GM21737 (cell line): Measurements from ENCODE around the gene CNIH3.
A peak's percentile ranks its signal among the peaks of the same experiment; 100 is the strongest.
"Not testable (repeated sequence)": the region's sequence is repeated elsewhere in the genome, so short reads cannot be mapped to it uniquely, and the experiment has no call there.

Experiments
- ATAC-seq: cut with Tn5 transposase; IDR thresholded peaks from one replicate; pipeline ENCODE4 v1.9.1; 2021; ENCODE audit warnings: mild to moderate bottlenecking, moderate library complexity; ENCODE audit not compliant: unreplicated experiment

CNIH3 gene

DNA sequence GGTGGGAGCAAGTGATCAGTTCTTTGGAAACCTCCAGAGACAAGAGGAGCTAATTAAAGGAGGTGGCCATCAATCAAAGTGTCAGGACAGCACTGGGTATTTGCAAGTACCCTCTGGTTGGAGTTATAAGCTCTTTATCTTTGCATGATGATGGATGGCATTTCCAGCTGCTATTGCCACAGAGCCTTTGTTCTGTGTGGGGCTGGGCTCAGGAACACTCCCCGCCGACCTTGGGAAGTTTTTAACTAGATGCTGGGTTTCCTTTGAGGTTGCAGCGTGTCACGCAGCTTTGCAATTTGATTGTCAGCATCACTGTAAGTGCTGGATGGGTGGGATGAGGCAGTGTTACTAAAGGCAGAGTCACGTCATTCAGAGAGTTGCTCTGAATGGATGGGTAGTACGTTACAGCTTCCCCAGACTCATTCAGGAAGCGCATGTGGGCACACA, 68.9 kb downstream of the CNIH3 start:
- ATAC-seq, result no peak

DNA sequence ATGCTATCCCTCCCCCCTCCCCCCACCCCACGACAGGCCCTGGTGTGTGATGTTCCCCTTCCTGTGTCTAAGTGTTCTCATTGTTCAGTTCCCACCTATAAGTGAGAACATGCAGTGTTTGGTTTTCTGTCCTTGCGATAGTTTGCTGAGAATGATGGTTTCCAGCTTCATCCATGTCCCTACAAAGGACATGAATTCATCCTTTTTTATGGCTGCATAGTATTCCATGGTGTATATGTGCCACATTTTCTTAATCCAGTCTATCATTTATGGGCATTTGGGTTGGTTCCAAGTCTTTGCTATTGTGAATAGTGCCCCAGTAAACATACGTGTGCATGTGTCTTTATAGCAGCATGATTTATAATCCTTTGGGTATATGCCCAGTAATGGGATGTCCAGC, 70.0 kb downstream of the CNIH3 start:
- ATAC-seq, result not testable (repeated sequence)

DNA sequence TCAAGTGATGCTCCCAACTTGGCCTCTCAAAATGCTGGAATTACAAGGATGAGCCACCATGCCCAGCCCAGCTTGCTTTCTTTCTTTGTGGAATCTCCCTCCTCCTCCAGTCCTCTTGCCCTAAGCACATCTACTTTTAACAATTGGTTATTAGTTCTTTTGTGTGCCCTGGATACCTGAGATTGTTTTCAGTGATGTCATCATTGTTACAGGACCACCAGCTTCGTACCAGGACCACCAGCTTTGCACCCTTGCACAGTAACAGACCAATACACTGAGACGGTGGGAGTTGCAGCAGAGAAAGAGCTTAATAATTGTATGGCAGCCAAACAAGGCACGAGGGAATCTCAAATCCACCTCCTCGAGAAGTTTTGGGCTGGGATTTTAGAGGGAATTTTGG, 71.3 kb downstream of the CNIH3 start:
- ATAC-seq, result no peak

DNA sequence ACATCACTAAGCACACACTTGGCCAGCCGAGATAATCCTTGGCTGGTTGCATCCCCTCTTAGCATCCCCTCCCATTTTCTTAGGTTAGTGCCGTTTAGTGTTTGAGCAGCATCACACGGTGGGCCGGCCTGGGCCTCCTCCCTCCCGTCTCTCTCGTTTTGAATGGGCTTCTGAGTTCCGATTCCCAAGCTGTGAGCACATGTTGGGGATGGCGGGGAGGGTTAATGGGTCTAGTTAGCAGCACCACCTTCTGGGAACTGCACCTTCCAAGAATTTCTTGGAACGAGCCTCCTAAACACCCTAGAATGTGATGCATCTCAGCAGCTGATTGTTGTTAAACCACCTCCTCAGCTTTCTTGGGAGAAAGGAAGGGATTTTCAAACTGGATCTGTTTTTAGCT, 73.3 kb downstream of the CNIH3 start:
- no peak for ATAC-seq

DNA sequence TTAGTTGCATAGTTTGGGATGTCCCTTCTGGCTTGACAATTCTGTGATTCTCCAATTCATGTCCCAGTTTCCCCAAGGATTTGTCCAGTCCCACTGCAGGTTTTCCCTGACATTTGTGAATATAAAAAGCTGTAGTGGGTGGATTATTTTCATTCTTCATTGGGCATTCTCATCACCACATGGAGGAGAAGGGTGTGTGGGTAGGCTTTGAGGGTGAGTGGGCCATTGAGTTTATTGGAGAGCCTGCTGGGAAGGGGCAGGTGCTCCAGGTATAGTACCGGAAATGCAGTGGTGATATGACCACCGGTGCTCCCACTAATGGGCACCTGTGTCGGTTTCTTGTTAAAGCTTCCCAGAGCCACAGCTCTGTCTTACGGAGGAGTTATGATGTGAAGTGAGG, 74.5 kb downstream of the CNIH3 start:
- ATAC-seq, result no peak

DNA sequence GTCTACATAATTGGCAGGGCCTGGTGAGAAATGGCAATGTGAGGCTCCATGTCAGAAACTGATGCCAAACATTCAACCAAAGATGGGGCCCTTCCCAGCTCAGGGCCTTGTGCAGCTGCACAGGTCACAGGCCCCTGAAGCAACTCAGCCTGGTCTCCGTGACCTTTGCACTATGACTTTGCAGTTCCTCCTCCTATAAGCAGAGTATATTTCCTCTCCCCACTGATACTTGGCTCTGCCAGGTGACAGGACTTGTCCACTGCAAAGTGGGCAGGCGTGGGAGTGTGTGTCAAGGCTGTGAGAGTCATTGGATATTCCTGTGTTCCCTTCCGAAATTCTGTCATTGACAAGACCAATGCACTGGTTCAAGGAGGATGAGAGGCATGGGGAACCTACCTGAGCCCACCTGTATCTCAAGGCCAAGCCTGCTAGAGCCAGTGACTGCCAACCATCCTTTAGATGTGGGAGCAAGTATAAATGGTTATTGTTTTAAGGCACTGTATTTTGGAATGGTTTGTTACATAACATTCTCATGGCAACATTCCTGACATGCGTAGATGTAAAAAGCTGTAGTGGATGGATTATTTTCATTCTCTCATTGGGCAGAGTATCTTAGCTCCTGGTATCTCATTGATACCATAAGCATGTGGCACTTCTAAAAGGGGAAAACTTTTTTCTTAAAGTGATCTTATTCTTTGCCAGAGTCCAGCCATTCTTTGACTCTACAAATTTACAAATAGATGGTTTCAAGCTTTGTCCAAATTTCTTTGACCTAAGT, 75.2 kb downstream of the CNIH3 start:
- ATAC-seq, result no peak

DNA sequence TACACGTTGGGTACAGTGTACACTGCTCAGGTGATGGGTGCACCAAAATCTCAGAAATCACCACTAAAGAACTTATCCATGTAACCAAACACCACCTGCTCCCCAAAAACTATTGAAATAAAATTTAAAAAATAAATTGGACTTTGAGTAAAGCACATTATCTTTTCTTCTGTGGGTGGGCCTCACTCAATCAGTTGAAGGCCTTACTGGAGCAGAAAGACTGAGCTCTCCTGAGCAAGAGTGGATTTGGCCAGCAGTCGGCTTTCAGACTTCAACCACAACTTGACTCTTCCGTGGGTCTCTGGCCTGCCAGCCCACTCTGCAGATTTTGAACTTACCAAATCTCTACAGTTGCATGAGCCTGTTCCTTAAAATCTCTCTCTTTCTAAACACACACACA, 78.9 kb downstream of the CNIH3 start:
- ATAC-seq, result no peak

DNA sequence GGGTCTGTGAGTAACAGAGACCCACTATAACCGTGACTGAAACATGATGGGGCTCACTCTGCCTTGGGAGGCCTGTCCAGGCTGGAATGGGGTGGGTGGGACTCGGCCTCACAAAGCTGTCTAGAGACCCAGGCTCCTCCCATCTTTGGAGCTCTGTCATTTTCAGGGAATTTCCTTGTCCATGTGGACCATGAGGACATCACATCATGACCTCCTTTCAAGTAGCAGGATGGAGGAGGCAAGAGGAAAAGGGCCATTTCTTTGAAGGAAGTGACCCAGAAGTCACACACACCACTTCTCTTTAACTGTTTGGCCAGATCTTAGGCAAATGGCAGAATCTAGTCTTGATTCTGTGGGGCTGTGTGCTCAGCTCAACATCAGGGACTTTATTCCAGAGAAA, 79.9 kb downstream of the CNIH3 start:
- ATAC-seq, result no peak

DNA sequence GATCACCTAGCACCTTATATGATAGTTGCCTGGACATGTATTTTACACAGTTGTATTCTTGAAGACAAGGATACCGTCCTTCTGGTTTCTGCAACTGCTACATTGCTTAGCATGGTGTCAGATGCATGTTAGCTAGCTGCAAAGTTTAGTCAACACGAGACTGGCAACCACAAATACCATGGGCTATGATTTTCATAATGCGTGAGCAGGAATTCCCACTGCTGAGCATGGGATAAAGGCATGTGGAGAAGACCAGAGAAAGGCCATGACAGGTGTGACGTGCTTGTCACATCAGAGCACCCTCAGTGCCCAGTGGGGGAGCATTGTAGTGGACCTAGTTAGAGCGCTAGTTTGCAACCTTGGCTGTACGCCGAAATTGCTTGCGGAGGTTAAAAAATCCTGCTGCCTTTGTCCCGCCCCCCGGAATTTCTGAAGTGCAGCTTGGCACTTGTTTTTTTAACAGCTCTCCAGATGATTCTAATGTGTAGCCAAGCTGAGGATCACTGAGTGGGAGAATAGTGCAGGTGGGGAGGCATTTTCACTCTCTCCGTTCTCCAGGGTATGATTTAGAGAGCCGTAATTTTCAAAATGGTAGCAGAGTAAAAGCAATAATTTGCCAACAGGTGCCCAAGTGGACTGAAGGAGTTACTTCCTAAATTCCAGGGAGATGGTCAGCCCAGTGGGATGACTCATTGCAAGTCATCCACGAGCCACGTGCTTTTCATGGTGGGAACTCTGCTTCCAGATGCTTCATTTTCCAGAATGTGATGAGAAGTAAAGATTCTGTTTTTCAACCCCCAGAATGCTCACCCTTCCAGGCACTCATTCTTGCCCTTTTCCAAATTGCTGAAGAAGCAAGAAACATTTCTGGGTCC, 81.0 kb downstream of the CNIH3 start:
- ATAC-seq, result no peak

DNA sequence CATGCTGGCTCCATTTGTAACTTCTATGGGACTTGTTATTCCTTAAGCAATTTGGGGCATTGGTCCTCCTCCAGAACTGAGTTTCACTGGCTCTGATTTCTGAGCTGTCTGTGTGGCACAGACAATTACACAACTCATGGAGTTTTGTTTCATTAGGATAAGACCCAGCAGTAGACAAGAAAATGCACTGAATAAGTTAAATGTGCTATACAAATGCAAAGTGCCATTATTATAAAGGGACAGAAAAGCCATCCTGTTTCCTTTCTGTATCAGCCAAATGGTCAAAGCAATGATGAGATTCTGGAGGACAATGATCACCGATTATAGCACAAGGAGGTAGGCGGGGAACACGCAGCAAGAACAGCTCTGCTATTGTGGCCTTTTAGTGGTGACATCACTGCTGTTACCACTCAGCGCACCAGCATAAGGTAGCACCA, 81.9 kb downstream of the CNIH3 start:
- ATAC-seq, result no peak

DNA sequence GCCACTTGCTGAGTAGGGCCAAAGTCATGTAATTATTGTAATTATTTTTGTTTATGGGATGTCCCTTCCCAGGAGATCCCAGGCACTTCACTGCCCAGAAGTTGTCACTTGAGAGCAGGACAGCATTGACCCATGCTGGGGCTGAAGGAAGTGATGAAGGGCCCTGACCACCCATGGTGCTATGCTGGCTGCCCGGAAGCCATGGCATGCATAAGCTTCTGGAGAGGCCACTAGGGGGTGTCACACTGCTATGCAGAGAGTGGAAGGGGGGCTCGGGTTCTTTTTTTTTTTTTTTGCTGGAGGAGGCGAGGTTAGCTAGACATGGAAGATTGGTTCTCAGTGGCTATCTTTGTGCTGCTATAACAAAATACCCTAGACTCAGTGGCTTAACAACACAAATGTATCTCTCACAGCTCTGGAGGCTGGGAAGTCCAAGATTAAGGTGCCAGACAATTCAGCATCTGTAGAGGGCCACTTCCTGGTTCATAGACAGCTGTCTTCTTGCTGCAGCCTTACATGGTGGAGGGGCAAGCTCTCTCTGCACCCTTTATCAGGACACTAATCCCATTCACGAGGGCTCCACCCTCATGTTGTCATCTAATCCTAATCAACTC, 84.9 kb downstream of the CNIH3 start:
- ATAC-seq, result peak; percentile 55

DNA sequence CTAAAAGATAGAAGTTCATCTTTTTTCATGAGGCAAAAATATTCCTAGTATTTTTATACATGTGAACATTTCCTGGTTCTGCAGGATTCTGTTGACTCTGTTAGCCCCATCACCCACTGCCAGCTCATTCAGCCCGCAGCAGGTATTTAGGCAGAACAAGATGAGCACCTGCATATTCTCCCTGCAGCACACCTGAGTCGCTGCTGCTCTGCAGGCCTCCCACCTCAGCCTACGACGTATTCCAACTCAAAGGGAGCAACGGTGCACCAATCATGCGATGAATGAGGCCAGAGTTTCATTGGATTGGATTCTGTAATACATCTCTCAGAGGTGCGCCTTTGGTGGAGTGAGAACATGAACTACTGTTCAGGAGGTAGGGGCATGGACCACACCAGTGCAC, 87.6 kb downstream of the CNIH3 start:
- no peak for ATAC-seq

DNA sequence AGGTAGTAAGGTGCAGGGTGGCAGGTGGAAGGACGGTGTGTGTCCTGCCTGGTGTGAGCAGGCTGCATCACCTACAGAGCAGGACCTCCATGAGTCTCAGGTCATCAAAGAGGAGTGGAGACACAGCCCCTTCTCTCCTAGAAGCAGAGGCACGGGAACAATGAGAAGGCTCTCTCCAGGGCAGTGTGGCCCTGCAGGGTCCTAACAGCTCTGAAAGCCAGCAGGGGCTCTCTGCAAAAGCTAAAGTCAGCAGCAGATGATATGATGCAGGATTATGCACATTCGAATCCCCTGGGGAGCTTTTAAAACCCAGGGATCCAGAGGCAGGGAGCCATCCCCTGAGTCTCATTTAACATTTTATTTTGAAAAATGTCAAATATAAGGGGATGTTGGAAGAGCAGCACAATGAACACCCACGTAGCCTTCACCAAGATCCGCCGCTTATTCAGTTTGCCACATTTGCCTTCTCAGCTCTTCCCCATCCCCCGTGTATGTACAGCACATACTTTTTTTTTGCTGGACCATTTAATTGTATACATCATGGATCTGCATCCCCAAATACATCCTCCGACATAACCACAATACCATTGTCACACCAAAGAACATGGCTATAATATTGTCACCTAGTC, 88.1 kb downstream of the CNIH3 start:
- ATAC-seq, result no peak

DNA sequence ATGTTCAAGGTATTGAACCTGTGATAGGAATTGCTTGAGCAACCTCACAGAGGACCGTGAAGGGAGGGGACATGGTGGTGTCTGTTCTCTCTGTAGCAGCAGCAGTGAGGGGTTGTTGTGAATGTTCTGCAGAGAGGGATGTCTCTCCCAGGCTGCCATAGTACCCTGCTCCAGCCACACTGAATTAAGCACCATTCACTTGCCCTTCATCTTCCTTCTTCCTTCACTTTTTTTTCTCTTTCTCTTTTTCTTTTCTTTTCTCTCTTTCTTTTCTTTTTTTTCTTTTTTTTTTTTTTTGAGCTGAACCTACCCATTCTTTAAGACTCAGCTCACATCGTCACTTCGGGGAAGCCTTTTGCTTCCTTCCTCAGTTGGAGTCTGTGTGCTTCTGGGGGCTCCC, 89.5 kb downstream of the CNIH3 start:
- ATAC-seq, result no peak

DNA sequence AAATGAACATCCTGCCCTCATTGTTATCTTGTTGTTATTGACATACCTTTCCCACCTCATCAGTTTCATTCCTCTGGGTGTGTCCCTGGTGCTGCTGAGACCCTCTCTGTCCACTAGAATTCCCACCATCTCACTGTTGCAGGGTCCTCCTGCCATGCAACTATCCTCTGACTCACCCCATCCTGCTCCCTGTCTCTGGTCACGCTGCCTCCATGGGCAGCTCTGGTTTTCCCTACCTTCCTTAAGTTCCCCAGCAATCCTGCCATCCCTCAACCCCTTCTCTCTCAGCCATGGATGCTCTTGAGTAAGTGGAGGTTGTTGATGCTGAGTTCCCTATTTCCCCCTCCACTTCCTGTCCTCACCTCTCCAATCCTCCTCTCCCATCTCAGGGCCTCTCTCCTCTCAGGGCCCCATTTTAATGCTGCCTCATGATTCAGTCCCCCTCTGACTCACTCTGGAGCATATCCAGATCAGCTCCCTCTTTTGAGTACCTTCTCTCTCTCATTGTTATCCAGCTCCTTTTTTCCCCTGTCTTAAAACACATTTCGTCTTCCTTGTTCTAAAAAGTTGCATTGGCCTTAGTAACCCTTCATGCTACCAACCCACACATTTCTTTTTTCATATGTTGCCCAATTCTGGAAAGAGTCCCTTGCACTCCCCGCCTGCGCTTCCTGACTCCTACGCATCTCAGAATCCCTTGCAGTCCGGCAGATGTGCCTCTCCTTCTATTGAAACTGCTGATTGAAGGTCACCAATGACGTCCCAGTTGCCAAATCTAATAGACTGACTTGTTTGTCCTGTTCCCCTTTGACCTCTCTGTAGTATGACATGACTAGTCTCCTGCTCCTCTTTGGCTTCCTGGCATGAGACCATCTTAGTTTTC, 92.0 kb downstream of the CNIH3 start:
- ATAC-seq, result no peak

DNA sequence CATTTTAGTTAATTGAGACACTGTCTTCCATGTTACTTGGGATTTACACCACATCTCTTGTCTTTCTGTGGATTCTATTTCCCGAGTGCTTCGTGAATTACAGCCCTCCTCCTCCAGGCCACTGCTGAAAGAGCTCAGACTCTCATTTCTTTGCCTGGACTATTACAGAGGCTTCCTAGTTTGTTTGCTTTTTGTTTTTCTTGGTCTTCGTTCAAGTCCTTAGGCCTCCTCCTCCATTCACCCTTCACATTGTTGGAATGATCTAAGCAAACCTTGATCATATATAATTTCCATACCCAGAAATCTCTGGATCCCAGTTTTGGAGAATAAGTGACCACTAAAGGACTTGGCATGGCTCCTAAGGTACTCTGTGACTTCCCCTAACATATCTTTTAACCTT, 94.1 kb downstream of the CNIH3 start:
- no peak for ATAC-seq

DNA sequence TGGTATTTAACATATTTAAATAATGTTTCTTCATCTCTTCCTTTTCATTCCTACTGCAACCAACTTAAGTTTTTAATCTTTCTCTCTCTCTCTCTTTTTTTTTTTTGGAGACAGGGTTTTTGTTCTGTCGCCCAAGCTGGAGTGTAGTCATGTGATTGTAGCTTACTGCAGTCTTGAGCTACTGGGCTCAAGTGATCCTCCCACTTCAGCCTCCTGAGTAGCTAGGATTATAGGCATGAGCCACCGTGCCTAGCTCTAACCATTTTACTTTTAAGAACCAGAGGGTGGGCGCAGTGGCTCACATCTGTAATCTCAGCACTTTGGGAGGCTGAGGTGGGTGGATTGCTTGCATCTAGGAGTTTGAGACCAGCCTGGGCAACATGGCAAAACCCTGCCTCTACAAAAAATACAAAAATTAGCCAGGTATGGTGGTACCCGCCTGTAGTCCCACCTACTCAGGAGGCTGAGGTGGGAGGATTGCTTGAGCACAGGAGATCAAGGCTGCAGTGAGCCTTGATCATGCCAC, 95.2 kb downstream of the CNIH3 start:
- not testable (repeated sequence) for ATAC-seq

DNA sequence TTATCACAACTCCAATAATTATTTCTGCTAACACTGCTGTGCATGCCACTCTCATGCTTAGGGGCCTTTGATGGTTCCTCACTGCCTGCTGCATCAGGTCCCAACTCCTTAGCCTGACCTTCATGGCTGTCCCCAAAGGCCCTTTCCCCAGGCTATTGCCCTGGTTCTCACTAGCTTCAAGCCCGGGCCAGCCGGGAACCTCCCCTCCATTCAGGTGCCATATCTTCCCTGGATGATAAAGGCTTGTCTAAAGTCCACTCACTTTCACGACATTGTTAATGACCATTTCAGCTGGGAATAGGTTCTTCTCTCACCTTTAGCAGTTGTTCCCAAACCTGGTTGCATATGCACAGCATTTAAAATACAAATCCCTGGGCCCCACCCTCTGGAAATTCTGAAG, 95.8 kb downstream of the CNIH3 start:
- ATAC-seq, result no peak

DNA sequence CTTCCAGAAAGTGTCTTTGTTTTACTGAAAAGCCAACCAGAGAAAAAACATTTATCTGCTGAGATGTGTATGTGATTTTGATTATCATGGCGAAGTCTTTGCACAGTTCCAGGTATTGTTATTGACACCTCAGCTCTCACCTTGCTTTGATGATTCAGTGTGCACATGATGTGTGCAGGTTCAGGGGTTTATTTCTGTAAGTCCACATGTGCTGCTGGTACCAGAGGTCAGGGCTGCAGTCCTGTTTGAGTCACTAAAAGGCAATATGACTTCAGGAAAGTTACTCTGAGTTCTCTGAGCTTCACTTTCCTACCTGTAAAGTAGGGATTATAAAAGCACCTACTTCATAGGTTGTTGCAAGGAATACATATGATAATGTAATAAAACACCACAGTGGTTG, 97.1 kb downstream of the CNIH3 start:
- ATAC-seq, result no peak

DNA sequence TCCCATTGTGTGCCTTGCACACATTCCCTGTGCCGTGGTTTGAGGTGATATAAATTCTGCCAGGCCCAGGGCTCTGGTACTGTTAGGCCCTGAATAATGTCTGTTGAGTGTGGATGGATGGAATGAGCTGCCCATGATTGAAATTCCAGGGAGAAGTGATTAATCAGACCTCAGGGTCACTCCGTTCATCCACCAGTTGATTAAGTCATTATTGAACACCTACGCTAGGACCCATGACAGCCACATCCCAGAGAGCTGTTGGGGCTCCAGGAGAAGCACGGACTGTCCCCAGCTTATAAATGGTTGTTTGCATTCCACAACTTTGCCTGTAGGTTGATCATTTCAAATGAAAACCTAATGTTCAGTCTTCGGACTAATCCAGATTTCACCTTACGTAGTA, 98.4 kb downstream of the CNIH3 start:
- ATAC-seq, result no peak
